ENCODE measurements around the gene SMYD3.
A peak's percentile ranks its signal among the peaks of the same experiment; 100 is the strongest.

Gene SMYD3

DNA sequence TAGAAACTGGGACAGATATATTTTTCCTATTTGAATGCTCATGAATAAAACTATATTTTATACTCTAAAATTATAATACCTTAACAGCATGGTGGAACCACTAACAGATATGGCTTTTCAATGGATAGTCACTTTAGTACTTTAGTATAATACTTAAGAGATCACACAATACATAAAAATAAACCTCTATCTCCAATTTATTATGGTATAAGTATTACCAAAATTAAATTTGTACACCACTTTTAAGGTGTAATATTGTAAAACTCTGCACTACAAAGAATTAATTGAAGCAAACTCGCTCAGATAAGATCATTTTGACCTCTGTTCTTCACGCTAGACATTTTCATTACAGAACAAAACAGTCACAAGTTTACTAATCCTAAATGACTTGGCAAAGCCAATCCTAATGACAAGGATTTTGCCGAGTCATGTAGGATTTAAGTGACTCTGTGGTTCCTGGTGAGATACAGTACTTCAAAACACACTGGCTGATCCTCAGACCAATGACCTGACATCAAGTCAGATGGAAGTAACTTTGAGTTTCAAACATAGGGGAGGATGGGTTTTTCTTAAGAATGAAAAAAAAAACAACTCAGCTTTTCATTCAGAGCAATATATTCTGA, 200.6 kb downstream of the SMYD3 start:
- DNase-seq (ENCODE audit: low read depth in 2 of 2) = no peak

DNA sequence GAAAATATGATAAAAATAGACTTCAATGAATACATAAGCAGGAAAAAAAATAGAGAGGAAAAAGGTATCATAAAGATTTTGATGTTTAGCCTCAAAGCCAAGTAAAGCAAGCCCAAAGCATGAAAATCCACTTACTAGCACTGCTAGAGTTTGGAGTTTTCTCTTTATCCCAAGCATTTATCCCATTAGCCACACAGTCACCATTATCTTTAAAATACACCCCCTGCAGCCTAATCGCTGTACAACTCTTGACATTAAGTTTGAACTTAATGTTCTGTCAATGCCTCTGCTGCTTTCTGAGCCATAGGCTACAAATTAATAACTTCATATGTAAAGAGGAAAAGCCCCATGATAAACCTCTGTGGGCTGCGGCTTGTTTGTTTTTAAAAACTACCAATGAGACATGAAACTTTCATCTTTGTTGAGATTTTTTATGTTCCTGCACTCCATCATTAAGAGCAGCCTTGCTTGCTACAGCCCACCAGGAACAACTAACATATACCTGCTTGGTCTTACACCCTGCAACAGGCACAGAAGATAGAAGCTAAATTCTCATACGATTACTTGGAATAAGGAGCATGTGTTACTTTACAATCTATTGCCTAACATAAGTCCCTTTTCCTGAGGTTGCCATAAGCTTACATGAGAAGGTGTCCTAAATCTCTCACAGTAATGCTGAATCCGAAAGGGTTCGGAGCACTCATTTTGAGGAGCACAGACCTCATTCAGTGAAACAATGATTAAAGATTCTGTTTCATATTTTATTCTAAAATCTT, 202.4 kb downstream of the SMYD3 start:
- no peak for DNase-seq (ENCODE audit: low read depth in 2 of 2)

DNA sequence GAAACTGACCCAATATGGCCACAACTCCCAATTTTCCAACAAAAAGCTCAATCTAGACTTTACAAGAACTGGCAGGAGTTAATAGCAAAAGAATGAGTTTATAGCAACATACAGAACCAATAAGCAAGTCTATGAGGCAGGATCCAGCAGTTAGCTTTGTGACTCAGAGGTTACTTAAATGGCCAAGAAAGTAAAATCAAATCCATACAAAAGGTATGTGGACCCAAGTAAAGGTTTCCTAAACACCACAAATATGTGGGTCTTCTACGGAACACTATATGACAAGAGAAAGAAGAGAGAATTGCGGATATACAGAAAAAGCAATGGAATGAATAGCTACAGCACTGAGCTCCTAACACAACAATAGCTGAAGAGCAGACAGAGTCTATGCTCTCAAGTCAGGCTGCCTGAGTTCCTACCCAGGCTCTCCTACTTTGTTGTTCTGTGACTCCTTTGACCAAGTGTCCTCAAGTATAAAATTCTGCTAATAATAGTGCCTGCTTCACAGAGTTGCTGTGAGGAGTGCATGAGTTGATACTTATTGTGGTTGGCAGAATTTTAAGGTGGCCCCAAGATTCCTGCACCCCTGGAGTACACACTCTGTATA, 204.3 kb downstream of the SMYD3 start:
- DNase-seq (ENCODE audit: low read depth in 2 of 2) = peak in 1 of 2 experiments; percentile 29

- DNase-seq (ENCODE audit: low read depth in 2 of 2) = no peak
Measured at GRCh38 chr1:246302251-246302625, 204.8 kb downstream of the SMYD3 start.

- no peak for DNase-seq (ENCODE audit: low read depth in 2 of 2)
Measured at GRCh38 chr1:246301553-246302250, 205.4 kb downstream of the SMYD3 start.

GRCh38 chr1:246300626-246301549, 206.2 kb downstream of the SMYD3 start:
- no peak for DNase-seq (ENCODE audit: low read depth in 2 of 2)

DNA sequence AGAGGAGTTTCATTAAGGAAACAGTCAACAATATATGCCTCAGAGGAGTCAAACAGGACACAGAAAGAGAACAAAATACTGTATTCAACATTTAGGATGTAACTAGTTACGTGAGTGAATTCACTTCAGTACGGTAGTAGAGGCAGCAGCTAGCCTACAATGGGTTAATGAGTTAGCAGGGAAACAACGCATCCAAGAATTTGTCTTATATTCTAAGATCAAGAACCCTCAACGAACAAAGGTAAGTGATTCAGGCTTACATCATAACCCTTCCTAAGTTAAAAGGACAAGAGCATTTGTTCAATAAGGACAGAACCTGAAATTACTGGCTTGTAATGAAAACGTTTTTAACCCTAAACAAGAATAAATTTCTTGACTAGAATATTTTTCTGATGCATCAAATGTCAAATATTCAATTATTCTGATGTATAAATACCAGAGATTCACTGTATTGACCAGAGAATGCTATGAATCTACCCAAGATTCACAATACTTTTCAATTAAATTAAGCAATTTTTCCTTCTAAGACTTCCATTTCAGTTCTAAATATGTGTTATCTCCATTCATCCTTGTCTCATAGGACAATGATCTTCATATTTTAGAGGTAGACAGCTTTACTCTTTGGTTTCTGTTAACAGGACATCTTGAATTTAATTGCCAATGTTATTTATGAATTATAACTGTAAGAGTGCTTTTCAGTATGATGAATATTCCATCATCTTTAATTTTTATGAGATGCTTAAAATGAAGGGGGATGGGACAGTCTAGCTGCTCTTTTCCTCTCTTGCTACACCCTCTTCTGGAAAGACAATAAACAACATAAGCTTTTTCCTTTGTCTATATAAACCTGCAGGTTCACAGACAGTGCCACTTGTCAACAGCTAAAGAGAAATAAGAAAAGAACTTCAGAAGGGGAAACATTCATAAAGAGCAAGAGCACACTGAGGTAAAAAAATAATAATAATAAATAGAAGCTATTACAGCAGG, 209.5 kb downstream of the SMYD3 start:
- no peak for DNase-seq (ENCODE audit: low read depth in 2 of 2)

GRCh38 chr1:246295968-246296367, 211.1 kb downstream of the SMYD3 start:
- DNase-seq (ENCODE audit: low read depth in 2 of 2) = no peak

DNA sequence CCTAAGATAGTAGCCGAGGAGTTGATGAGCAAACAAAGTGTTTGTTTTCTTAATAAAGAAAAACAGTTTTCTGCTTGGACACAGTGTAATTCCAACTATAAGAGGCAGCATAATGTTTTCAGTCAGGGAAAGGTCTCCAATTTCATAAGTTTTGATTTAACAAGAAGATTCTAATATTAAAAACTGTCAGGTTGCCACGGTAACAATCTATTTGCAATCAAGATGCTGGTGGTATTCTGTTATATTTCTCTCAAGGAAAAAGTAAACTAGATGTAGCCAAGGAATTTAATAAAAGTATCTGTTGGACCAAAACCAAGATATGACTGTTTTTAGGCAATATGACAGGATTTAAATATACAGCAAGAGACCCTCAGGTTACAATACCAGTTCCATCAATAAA, 211.7 kb downstream of the SMYD3 start:
- no peak for DNase-seq (ENCODE audit: low read depth in 2 of 2)

DNA sequence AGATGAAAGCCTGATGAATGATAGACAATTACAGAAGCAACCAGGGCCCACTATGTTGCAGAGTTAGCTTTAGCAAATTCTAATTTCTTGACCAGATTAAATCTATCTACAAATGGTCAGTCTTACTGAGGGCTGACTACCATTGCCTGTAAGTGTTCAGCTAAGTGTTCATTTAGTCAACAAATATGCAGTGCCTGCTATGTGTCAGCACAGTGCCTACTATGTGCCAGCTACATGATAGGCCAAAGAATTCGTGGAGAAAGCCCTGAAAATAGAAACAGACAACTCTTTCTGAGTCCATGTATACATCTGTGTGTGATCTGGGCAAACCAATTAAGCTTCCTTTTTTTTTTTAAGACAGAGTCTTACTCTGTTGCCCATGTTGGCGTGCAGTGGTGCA, 212.8 kb downstream of the SMYD3 start:
- no peak for DNase-seq (ENCODE audit: low read depth in 2 of 2)

- no peak for DNase-seq (ENCODE audit: low read depth in 2 of 2)
Measured at GRCh38 chr1:246293366-246294121, 213.5 kb downstream of the SMYD3 start.

DNA sequence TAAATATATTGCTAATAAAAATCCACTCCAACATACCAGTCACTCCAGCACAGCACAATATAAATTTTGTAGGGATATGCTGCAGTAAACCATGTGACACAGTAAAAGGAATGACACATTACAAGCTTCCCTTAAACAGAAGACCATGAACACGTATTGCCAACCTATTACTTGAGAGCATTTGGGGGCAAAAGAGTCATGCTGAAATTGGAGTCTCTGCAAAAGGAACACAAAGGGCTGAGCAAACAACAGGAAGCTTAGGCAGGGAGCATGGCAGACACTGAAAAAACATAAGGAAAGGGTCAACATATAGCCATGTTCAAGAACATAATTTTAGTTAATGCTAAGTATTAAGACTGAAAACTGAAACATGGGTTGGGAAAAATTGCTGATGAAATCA, 214.5 kb downstream of the SMYD3 start:
- DNase-seq (ENCODE audit: low read depth in 2 of 2) = no peak

DNA sequence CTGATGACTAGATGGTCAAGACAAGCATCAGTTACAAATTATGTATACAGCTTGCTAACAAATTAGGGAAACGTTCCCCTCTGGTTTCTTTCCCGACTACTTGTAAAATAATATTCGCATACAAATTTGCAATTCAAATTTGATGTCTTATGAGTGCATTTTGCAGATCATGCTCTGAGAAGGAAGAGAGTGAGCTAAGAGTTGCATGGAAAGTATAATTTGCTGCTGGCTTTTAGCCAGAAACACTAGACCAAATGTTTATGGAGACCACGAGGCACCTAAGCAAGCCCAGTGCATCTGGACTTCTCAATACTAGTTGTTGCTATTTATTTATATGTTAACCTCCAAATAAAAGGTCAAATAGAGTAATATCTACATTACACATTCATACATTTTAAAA, 216.0 kb downstream of the SMYD3 start:
- DNase-seq (ENCODE audit: low read depth in 2 of 2) = no peak

DNA sequence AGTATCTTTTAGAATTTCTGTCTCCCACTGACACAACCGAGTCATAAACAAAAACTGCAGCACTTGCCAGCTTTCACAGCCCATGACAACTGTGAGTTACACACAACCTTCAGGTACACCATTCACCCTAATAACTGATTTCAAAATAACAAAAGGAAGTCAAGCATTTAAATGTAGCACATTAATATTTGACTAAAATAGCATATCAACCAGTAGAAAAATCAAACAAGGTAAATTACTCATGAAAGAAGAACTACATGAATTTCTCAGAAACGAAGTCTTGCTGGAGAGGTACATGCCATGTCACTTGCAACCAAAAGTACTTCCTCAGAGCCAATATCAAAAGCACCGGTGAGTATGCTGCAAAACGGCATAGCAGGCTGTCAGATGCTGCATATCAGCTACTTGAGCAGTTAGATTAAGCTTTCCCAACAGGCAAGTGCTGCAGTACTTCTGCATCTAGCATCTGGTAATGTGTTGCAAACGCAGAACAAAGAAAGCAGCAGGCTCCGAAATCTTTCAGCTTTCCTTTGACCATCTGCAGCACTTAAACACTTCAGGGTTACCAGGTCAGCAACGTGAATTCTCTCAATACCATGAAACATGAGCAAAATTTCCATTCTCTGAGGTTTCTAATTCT, 223.2 kb downstream of the SMYD3 start:
- DNase-seq (ENCODE audit: low read depth in 2 of 2) = no peak

- DNase-seq (ENCODE audit: low read depth in 2 of 2) = no peak
Measured at GRCh38 chr1:246281639-246282038, 225.4 kb downstream of the SMYD3 start.

DNA sequence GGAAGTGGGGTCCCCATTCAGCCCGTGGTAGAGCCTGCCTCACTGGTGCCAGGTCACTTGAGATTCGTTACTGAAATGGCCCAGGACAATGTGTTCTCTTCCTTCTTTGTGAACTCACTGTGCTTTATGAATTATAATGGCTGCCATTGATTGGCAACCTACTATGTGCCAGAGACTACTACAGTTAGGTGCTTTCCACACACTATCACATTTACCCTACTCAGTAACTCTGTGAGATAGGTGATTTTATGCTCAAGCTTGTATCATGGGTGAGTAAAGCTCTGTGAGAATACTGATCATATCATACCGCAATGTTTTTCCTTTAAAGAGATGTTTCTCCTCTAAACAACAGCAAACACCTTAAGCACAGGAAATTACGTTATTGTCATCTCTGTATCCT, 225.9 kb downstream of the SMYD3 start:
- DNase-seq (ENCODE audit: low read depth in 2 of 2) = no peak

DNA sequence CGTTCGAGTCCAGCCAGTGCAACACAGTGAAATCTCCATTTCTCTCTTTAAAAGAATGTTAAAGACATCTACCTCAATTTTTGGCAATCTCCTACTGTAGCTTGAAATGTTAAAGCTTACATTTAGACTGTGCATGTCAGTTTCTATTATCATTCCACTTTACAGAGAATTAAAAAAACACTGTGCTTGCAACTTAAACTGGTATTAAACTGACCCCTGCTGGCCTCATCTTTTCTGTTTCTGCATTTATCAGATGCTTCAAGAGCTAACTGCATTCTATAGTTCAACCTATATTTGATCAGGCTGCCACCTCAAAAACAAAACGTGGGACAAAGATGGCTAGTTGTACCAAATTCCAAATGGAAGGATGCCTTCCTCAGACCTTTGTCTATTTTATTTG, 226.5 kb downstream of the SMYD3 start:
- DNase-seq (ENCODE audit: low read depth in 2 of 2) = no peak

GRCh38 chr1:246279402-246279801, 227.7 kb downstream of the SMYD3 start:
- no peak for DNase-seq (ENCODE audit: low read depth in 2 of 2)

DNA sequence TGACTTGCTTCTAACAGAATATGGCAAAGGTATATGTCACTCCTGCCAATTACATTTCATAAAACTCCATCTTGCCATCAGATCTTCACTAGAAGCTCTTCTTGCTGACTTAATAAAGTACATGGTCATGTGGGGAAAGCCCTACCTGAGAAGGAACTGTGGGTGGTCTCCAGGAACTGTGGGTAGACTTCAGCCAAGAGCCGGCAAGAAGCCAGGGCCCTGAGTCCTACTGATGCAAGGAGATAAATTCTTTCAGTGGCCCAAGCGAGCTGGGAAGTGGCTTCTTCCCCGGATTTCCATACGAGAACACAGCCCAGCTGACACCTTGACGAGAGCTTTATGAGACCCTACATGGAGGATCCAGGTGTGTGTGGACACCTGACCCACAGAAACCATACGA, 228.7 kb downstream of the SMYD3 start:
- DNase-seq (ENCODE audit: low read depth in 2 of 2) = no peak
